Right ventricle myocardium superior (tissue), 1 donor: Measurements from ENCODE around the gene APEH. TPM values are rescaled to one million over a fixed set of nuclear protein-coding genes. Genes with fewer than 3 reads are reported as not detected.
A peak's percentile ranks its signal among the peaks of the same experiment; 100 is the strongest.

Experiments used
- ATAC-seq: fragments of 200-7000 bp; cut with Tn5 transposase; one replicate; pipeline ENCODE4 v1.9.1; 2020; ENCODE audit warnings: mild to moderate bottlenecking; ENCODE audit not compliant: poor library complexity
- DNase-seq: peaks from one replicate; pipeline ENCODE4 v3.0.0-alpha.2; 2020
- intact Hi-C: fragments of 100-400 bp; cut with DNase I; formaldehyde crosslinking; loops from one replicate; pipeline ENCODE4 v1.11.2; 2022
- total RNA-seq: library from RNA; stranded (reverse); fragmentation: NEBNext Ultra II Directional; extraction: Animal tissue kit (Norgen Biotek cat#: 25700); gene quantifications from one replicate; pipeline ENCODE4 v1.2.1, GENCODE V29; 2021
- donor health status: DM: no; HTN: yes; CAD: no; lungs with severe emphysema.

Gene APEH
- total RNA-seq, 1 donor from 2014 or later = 103 TPM

DNA sequence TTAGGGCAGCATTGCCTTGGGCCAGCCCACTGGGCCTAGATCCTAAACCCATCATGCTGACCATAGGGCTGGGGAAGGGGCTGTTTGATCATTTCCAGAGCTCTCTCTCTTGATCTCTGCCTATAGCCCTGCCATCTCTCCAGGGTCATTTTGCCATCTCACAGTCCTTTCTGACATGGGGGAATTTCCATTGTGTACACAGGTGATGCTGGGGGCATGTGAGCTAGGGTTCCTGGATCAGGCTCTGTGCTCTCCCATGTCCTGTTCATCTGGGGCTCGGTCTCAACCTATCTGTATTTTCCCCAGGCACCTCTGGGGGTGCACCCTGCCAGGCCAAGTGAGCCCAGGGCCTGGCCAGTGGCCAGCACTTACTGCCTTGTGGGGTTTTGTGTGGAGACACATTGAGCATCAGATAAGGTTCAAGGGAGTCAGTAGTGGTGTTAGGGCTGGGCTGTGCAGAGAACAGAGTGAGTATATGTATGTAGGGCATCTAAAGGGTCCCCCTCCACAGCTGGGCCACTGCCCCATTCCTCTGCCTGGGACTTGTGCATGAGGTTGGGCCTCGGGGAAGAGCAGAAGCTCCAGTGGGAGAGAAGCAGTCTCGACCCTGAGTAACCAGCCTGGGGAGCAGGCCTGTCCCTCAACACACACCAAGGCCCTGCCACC lies 25.7 kb upstream of the APEH start:
- intact Hi-C loops = no loop called here
- DNase-seq (no peak), ATAC-seq (no peak)

DNA sequence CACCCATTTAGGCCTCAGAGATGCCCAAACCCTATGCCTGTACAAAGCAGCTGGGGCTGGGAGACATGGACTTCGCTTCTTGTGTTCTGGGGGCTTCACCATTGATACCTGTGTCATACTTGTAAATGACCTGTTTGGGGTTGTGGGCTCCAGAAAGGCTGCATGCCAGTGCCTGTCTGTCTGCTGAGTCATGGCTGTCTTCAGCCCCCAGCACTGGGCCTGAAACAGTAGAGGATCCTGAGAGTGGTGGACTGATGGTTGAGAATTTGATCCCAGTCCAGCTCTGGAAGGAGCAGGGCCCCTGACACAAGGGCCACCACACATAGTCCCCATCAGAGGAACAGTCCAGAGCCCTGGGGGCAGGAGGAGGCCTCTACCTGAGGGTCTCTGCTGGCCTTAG lies 24.6 kb upstream of the APEH start:
- DNase-seq (no peak), ATAC-seq (no peak)
- intact Hi-C loops = no loop called here

DNA sequence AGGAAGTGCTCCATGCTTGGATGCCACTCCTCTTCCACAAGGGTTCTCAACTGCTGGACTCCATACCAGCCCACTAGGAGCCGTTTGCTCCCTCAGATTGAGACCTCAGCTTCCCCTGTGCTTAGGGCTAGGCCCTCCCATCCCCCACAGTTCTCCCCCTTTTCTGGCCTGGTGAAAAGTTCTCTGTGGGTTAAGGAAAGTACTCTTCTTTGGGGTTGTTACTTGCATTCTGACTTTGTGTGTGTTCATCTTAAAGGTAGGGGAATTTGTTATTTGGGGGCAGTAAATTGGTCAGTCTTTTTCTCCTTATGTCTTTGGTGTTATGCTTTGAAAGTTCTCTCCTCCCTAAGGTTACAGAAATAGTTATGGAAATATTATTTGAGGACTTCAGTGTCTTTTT lies 24.0 kb upstream of the APEH start:
- intact Hi-C loops = no loop called here
- no peak for ATAC-seq

DNA sequence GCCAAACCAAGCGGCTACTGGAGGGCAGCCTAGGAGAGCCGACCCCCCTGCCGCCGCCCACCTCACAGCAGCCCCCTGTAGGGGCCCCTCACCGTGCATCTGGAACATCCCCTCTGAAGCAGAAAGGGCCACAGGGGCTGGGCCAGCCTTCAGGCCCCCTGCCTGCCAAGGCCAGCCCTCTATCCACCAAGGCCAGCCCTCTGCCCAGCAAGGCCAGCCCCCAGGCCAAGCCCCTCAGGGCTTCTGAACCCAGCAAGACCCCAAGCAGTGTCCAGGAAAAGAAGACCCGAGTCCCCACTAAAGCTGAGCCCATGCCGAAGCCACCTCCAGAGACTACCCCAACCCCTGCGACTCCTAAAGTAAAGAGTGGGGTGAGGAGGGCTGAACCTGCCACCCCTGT lies 23.5 kb upstream of the APEH start:
- DNase-seq (no peak), ATAC-seq (no peak)
- intact Hi-C loops = no loop called here

More for the DNA sequence above, 24.0 kb upstream of the APEH start:
- DNase-seq = no peak

DNA sequence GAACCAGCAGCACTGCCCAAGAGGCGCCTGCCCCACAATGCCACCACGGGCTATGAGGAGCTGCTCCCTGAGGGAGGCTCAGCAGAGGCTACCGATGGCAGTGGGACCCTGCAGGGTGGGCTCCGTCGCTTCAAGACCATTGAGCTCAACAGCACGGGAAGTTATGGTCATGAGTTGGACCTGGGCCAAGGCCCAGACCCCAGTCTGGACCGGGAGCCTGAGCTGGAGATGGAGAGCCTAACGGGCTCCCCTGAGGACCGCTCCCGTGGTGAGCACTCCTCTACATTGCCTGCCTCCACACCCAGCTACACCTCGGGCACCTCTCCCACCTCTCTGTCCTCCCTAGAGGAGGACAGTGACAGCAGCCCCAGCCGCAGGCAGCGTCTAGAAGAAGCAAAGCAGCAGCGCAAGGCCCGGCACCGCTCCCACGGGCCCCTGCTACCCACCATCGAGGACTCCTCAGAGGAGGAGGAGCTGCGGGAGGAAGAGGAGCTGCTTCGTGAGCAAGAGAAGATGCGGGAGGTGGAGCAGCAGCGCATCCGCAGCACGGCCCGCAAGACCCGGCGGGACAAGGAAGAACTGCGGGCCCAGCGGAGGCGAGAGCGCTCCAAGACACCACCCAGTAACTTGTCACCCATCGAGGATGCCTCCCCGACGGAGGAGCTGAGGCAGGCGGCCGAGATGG lies 21.8 kb upstream of the APEH start:
- ATAC-seq = no peak
- intact Hi-C loops = no loop called here
- DNase-seq = peak; percentile 17

DNA sequence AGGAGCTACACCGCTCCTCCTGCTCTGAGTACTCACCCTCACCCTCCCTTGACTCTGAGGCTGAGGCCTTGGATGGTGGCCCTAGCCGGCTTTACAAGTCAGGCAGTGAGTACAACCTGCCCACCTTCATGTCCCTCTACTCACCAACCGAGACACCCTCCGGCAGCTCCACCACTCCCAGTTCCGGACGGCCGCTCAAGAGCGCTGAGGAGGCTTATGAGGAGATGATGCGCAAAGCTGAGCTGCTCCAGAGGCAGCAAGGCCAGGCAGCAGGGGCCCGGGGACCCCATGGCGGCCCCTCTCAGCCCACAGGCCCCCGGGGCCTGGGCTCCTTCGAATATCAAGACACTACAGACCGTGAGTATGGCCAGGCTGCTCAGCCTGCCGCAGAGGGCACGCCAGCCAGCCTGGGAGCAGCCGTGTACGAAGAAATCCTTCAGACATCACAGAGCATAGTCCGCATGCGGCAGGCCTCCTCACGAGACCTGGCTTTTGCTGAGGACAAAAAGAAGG lies 21.2 kb upstream of the APEH start:
- intact Hi-C loops = no loop called here
- peak; percentile 15 for DNase-seq
- ATAC-seq = no peak

DNA sequence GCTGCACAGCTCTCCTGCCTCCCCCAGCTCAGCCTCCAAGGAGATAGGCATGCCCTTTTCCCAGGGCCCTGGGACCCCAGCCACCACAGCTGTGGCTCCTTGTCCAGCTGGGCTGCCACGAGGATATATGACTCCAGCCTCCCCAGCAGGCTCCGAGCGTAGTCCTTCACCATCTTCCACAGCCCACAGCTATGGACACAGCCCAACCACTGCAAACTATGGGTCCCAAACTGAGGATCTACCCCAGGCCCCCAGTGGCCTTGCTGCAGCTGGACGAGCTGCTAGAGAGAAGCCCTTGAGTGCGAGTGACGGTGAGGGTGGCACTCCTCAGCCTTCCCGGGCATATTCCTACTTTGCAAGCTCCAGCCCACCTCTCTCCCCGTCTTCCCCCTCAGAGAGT lies 20.5 kb upstream of the APEH start:
- DNase-seq = peak; percentile 21
- ATAC-seq = no peak
- intact Hi-C loops = no loop called here

DNA sequence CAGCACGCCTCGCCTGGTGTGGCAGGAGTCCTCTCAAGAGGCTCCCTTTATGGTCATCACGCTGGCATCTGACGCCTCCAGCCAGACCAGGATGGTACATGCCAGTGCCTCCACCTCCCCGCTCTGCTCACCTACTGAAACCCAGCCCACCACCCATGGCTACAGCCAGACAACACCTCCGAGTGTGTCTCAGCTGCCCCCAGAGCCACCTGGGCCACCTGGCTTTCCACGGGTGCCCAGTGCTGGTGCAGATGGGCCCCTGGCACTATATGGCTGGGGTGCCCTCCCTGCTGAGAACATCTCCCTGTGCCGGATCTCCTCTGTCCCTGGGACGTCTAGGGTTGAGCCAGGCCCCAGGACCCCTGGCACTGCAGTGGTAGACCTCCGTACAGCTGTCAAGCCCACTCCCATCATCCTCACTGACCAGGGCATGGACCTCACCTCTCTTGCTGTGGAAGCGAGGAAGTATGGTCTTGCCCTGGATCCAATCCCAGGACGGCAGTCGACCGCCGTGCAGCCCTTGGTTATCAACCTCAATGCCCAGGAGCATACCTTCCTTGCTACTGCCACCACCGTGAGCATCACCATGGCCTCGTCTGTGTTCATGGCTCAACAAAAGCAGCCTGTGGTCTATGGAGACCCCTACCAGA lies 19.9 kb upstream of the APEH start:
- ATAC-seq (no peak), DNase-seq (no peak)
- intact Hi-C loops = no loop called here

DNA sequence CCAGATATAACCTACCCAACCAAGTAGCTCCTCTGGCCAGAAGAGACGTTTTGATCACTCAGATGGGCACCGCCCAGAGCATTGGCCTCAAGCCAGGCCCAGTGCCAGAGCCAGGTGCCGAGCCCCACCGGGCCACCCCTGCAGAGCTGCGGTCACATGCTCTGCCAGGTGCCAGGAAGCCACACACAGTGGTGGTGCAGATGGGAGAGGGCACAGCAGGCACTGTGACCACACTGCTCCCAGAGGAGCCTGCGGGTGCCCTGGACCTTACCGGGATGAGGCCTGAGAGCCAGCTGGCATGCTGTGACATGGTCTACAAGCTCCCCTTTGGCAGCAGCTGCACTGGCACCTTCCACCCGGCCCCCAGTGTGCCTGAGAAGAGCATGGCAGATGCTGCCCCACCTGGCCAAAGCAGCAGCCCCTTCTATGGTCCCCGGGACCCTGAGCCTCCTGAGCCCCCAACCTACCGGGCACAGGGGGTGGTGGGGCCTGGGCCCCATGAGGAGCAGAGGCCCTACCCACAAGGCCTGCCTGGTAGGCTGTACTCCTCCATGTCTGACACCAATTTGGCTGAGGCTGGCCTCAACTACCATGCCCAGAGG lies 19.1 kb upstream of the APEH start:
- intact Hi-C loops = no loop called here
- DNase-seq (no peak), ATAC-seq (no peak)

DNA sequence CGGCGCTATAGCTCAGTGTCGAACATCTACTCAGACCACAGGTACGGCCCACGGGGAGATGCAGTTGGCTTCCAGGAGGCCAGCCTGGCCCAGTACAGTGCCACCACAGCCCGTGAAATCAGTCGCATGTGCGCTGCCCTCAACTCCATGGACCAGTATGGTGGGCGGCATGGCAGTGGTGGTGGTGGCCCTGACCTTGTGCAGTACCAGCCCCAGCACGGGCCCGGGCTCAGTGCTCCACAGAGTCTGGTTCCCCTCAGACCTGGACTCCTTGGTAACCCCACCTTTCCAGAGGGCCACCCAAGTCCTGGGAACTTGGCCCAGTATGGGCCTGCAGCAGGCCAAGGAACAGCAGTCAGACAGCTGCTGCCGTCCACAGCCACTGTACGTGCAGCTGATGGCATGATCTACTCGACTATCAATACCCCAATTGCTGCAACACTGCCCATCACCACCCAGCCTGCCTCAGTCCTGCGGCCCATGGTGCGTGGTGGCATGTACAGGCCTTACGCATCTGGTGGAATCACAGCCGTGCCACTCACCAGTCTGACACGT lies 18.3 kb upstream of the APEH start:
- DNase-seq = no peak
- intact Hi-C loops = no loop called here
- no peak for ATAC-seq

DNA sequence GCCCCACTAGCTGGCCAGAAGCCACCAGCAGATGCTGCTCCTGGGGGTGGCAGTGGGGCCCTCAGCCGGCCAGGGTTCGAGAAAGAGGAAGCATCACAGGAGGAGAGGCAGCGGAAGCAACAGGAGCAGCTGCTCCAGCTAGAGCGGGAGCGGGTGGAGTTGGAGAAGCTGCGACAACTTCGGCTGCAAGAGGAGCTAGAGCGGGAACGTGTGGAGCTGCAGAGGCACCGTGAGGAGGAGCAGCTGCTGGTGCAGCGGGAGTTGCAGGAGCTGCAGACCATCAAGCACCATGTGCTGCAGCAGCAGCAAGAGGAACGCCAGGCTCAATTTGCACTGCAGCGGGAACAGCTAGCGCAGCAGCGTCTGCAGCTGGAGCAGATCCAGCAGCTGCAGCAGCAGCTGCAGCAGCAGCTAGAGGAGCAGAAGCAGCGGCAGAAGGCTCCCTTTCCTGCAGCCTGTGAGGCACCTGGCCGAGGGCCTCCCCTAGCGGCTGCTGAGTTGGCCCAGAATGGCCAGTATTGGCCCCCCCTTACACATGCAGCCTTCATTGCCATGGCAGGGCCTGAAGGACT lies 17.5 kb upstream of the APEH start:
- no peak for DNase-seq
- no peak for ATAC-seq
- intact Hi-C loops = no loop called here

DNA sequence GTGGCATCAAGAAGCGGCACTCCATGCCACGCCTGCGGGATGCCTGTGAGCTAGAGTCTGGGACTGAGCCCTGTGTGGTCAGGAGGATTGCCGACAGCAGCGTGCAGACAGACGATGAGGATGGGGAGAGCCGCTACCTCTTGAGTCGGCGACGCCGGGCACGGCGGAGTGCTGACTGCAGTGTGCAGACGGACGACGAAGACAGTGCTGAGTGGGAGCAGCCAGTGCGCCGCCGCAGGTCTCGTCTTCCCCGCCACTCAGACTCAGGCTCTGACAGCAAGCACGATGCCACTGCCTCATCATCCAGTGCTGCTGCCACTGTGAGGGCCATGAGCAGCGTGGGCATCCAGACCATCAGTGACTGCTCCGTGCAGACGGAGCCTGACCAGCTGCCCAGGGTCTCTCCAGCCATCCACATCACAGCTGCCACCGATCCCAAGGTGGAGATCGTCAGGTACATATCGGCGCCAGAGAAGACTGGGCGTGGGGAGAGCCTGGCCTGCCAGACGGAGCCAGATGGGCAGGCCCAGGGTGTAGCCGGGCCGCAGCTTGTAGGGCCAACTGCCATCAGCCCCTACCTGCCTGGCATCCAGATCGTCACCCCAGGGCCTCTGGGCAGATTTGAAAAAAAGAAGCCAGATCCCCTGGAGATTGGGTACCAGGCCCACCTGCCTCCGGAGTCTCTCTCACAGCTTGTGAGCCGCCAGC lies 16.8 kb upstream of the APEH start:
- intact Hi-C loops = no loop called here
- ATAC-seq (no peak), DNase-seq (no peak)

DNA sequence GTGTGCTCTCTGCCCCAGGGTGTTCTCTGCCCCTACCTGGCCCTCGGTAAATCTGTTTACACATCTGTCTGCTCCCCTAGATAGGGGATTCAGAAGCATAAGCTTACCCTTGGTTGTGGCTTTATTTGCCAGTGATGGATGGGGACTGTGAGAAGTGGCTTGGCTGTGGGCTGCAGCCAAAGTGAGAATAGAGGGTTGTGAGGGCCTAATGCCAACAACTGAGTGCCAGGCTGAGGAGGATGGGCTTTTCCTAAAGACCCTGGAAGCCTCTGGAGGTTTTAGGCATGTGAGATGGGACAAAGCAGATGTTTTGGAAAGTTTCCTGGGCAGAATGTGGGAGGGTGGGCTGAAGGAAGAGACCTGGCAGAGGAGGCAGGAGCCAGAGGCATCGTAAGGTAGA lies 15.4 kb upstream of the APEH start:
- intact Hi-C loops = no loop called here
- no peak for DNase-seq
- ATAC-seq = no peak

DNA sequence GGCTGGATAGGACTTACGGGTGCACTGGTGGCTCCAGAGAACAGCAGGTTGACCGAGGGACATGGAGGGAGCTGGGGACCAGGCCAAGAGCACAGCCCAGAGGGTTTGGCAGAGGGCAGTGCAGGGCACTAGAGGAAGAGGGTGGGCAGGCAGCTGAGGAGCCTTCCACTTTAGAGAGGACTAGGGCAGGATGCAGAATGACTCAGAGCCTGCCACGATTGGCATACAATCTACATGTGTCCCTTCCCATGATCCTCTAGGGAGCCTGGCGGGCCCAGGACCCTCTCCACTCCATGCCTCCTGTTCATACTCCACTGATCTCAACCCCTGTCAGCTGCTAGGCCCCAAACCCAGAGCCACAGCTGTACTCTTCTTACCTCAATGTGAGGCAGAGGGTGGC lies 14.4 kb upstream of the APEH start:
- intact Hi-C loops = no loop called here
- ATAC-seq = no peak
- no peak for DNase-seq

DNA sequence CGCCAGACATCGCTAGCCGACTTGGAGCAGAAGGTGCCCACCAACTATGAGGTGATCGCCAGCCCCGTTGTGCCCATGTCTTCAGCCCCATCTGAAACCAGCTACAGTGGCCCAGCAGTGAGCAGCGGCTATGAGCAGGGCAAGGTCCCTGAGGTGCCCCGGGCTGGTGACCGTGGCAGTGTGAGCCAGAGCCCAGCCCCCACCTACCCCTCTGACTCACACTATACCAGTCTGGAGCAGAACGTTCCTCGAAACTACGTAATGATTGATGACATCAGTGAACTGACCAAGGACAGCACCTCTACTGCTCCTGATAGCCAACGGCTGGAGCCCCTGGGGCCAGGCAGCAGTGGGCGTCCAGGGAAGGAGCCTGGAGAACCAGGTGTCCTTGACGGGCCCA lies 12.9 kb upstream of the APEH start:
- intact Hi-C loops = no loop called here

DNA sequence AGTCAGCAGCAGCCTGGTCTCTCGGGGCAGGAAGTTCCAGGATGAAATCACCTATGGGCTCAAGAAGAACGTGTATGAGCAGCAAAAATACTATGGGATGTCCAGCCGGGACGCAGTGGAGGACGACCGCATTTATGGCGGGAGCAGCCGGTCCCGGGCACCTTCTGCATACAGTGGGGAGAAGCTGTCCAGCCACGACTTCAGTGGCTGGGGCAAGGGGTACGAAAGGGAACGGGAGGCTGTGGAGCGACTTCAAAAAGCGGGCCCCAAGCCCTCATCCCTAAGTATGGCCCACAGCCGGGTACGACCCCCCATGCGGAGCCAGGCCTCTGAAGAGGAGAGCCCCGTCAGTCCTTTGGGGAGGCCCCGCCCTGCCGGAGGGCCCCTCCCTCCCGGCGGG lies 12.1 kb upstream of the APEH start:
- intact Hi-C loops = no loop called here
- no peak for ATAC-seq

More for the DNA sequence above, 12.9 kb upstream of the APEH start:
- ATAC-seq (no peak), DNase-seq (no peak)

DNA sequence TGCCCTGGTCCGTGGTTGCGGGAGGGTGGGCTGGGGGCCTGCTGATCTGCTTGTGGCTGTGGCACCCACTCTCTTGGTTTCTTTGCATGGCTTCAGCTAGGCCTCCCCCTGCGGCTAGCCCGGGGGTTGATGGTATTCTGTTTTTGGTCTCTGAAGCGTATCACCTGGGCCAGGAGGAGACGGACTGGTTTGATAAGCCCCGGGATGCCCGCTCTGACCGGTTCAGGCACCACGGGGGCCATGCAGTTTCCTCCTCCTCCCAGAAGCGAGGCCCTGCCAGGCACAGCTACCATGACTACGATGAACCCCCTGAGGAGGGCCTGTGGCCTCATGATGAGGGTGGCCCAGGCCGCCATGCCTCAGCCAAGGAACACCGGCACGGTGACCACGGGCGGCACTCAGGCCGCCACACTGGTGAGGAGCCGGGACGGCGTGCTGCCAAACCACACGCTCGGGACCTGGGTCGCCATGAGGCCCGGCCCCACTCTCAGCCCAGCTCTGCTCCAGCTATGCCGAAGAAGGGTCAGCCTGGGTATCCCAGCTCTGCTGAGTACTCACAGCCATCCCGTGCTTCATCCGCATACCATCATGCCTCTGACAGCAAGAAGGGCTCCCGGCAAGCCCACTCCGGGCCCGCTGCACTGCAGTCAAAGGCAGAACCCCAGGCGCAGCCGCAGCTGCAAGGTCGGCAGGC lies 11.3 kb upstream of the APEH start:
- DNase-seq = no peak
- intact Hi-C loops = no loop called here
- no peak for ATAC-seq

More for the DNA sequence above, 12.1 kb upstream of the APEH start:
- no peak for DNase-seq

DNA sequence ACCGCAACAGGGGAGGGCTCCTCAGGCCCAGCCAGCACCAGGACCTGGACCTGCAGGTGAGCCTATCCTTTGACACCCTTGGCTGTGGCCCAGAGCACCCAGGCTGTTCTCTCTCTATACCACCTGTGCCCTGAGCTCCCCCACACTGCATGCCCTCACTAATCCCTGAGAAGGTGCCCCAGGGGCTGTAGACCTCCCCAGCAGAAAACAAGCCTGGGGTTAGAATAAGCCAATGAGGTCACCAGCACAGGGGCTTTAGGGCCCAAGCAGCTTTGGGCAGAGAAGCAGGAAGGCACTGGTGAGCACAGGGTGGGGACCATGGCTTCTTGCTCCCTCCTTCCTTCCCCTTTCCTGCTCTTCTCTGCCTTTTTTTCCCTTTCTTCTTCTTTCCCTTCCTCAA lies 10.3 kb upstream of the APEH start:
- DNase-seq (no peak), ATAC-seq (no peak)
- intact Hi-C loops = no loop called here
